Measurements from ENCODE around the gene CABP2.

GRCh38 chr11:67494371-67495233 is 28.6 kb downstream of the CABP2 start:
- TF ChIP-seq CTCF (IDR thresholded peaks at IDR 0.05; ENCODE audit: low read length) (no peak), EZH2 (IDR thresholded peaks at IDR 0.05; ENCODE audit: borderline replicate concordance, low read length) (no peak)
